ENCODE measurements around the gene C19orf12.
A peak's percentile ranks its signal among the peaks of the same experiment; 100 is the strongest.

The C19orf12 gene

DNA sequence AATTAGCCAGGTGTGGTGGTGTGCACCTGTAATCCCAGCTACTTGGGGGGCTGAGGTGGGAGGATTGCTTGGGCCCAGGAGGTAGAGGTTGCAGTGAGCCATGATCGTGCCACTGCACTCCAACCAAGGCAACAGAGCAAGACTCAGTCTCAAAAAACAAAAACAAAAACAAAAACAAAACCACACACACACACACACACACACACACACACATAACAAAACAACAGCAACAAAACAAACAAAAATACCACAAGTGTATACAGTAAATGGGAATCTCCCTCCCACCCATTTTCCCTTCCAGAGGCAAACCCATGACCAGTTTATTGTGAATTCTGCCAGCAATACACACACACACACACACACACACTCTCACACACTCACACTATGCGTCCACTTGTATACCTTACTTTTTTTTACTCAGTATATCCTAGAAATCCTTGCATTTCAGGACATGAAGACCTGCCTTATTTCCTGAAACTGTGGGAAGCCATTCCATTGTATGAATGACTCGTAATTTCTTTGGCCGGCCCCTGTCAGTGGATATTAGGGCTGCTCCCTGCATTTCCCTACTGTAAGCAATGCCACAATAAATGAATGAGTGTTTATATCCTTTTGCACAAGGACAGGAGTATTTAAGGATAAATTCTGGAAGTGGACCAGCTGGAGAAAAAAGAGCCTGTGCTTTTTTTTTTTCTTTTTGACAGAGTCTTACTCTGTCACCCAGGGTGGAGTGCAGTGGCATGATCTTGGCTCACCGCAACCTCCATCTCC, 56.7 kb downstream of the C19orf12 start:
- no peak for DNase-seq

DNA sequence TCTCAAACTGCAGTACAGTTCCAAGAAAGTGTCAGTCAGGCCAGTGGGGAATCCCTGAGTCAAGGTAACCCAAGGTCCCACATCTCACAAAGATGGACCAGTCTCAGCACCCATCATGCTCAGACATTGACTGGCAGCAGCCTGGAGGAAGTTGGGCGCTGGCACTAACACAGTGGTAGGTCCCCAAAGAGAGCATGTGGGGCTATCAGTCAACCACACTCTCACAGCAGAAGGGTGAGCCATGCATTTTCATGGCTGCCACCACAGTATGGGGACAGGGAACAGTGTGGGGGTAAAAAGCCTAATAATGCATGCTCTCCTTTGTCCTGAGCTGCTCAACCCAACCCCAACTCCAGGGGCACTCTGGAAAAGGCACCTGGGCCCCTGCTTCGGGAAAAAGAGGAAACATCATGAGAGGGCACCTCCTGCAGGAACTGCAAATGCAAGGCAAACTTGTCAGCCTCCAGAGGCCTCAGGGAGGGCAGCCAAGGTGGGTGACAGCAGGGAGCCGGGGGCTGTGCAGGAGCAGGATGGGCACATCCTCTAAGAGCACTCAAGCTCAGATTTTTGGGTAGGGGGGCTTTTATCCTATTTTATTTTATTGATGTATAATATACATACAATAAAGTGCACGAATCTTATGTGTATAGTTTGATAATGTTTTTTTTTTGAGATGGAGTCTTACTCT, 59.3 kb downstream of the C19orf12 start:
- DNase-seq = no peak

DNA sequence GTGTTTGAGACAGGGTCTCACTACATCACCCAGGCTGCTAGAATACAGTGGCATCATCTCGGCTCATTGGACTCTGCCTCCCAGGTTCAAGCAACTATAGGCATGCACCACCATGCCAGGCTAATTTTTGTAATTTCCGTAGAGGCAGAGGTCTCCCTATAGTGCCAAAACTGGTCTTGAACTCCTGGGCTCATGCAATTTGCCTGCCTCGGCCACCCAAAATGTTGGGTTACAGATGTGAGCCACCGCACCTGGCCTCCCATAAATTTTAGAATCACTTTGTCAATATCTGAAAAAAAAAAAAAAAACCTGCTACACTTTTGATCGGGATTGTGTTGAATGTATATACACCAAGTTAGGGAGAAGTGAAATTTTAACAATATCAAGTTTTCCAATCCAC, 61.7 kb downstream of the C19orf12 start:
- DNase-seq = no peak

DNA sequence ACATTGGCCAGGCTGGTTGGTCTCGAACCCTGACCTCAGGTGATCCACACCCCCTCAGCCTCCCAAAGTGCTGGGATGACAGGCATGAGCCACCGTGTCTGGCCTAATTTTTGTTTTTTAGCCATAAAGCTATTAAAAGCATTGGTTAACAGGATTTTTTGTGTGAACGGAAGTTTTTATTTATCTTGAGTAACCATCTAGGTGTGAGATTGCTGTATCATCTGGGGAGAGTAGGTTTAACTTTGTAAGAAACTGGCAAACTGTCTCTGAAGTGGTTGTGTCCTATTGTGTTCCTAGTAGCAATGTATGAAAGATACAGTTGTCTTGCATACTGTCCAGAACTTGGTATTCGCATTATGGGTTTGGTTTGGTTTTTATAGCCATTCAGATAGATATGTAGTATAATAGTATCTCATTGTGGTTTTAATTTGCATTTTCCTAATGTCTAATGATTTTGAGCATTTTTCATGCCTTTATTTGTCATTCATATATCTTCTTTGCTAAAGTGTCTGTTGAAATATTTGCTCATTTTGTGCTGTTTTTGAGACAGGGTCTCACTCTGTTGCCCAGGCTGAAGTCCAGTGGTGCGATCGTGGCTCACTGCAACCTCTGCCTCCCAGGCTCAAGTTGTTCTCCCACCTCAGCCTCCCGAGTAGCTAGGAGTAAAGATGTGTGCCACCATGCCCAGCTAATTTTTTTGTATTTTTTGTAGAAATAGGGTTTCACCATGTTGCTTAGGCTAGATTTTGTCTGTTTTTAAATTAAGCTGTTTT, 63.3 kb downstream of the C19orf12 start:
- no peak for DNase-seq

DNA sequence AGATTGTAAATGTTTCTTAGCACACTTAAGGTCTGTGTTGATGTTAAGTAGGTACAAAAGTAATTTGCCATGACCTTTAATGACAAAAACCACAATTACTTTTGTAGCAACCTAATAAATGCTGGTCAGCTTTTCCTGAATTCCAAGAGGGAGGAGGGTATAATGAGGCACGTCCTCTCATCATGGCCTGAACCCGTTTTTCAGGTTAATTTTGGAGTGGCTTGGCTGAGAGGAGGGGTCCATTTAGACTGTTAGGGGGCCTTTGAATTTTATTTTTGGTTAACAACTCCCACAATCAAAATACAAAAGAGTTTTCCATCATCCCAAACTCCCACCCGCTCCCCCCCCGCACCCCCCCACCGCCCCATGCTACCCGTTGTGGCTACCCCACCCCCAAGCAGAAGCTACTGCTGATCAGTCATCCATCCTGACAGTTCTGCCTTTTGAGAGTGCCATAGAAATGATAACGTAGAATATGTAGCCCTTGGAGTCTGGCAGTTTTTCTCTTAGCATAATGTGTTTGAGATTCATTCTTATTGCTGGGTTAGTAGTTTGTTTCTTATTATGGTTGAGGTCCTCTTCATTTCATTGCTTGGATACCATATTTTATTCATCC, 64.2 kb downstream of the C19orf12 start:
- DNase-seq = peak; percentile 39

Measured in DMS79 (cell line).